ENCODE results near the gene PARP9. TPM values are rescaled to one million over a fixed set of nuclear protein-coding genes. Genes with fewer than 3 reads are reported as not detected.

Gene PARP9
- total RNA-seq: 29.2 and 33.3 TPM in 2 replicates

DNA sequence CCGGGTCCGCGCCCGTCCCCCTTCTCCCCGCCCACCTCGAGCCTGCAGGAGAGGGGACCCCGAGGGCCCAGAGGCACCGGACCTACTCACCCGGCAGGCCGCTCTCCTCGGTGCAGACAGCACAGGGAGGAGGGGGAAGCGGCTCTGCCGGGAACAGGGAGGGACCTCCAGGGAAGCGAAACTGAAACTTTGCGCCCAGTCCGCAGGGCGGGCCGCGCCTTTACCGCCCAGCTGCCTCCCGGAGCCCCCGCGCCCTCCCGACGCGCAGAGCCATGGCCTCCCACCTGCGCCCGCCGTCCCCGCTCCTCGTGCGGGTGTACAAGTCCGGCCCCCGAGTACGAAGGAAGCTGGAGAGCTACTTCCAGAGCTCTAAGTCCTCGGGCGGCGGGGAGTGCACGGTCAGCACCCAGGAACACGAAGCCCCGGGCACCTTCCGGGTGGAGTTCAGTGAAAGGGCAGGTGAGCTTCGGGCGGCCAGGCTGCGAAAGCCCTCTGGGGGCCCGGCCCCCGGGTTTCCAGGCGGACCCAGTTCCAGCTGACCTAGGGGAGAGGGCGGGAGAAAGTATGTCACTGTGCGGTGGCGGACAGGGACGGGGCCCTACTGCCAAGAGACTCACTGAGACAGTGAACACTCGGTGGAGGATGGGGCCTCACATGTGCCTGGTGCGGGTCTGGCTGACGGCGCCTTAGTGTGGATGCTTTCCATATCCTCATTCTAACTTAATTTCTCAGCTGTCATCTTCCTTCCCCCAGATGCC lies at the start of gene PARP9, which contains the start of gene DTX3L:
Gene PARP9, minus strand, starts transcription at position 146 of the 758 bp plus-strand sequence. CDS start 4,680 bp downstream, outside the sequence.
Gene DTX3L, plus strand, starts transcription at position 184 of the 758 bp plus-strand sequence. Its CDS starts 89 bp downstream, at position 273.
- H3K27me3 ChIP-seq (ENCODE audit: insufficient read depth, low read length): no peaks in the 10 kb centered on the region
- H3K36me3 ChIP-seq (ENCODE audit: insufficient read depth, low read length): peaks cover 28% of the 10 kb centered on the region
- H2AFZ ChIP-seq (ENCODE audit: low read length): peak within 1 kb of the TSS; percentile 93
- peaks cover 15% of the 10 kb centered on the region for H3K4me1 ChIP-seq (ENCODE audit: insufficient read depth, low read length)
- TF ChIP-seq, protein P1, sequence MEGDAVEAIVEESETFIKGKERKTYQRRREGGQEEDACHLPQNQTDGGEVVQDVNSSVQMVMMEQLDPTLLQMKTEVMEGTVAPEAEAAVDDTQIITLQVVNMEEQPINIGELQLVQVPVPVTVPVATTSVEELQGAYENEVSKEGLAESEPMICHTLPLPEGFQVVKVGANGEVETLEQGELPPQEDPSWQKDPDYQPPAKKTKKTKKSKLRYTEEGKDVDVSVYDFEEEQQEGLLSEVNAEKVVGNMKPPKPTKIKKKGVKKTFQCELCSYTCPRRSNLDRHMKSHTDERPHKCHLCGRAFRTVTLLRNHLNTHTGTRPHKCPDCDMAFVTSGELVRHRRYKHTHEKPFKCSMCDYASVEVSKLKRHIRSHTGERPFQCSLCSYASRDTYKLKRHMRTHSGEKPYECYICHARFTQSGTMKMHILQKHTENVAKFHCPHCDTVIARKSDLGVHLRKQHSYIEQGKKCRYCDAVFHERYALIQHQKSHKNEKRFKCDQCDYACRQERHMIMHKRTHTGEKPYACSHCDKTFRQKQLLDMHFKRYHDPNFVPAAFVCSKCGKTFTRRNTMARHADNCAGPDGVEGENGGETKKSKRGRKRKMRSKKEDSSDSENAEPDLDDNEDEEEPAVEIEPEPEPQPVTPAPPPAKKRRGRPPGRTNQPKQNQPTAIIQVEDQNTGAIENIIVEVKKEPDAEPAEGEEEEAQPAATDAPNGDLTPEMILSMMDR (IDR thresholded peaks at IDR 0.05; ENCODE audit: extremely low read depth, low read depth, low read length): no peak
- DNase-seq (ENCODE audit: insufficient read length, low spot score, missing footprints): peak; percentile 97
- peaks cover 21% of the 10 kb centered on the region for H3K79me2 ChIP-seq (ENCODE audit: insufficient read depth, low read length)
- peak within 1 kb of the TSS; percentile 82 for H3K4me2 ChIP-seq (ENCODE audit: insufficient read depth, low read length)
- H3K27ac ChIP-seq (ENCODE audit: low read depth, low read length): peak within 1 kb of the TSS; percentile 77
- H4K20me1 ChIP-seq (ENCODE audit: insufficient read depth, low read length): no peaks in the 10 kb centered on the region
- H3K9me3 ChIP-seq (ENCODE audit: low read depth, low read length): no peaks in the 10 kb centered on the region
- H3K4me3 ChIP-seq (ENCODE audit: insufficient read depth, low read length): peak within 1 kb of the TSS; percentile 94

GRCh38 chr3:122612696-122613095 lies 48.6 kb upstream of the PARP9 start:
- H3K27ac ChIP-seq (ENCODE audit: low read depth, low read length): no peak overlapping the region
- H3K4me3 ChIP-seq (ENCODE audit: insufficient read depth, low read length): no peak overlapping the region
- H3K4me2 ChIP-seq (ENCODE audit: insufficient read depth, low read length): no peak overlapping the region
- H4K20me1 ChIP-seq (ENCODE audit: insufficient read depth, low read length): no peaks in the 10 kb centered on the region
- H2AFZ ChIP-seq (ENCODE audit: low read length): no peak overlapping the region
- TF ChIP-seq, protein P1 (IDR thresholded peaks at IDR 0.05; ENCODE audit: extremely low read depth, low read depth, low read length): no peak
- H3K9me3 ChIP-seq (ENCODE audit: low read depth, low read length): no peaks in the 10 kb centered on the region
- peaks cover 5% of the 10 kb centered on the region for H3K4me1 ChIP-seq (ENCODE audit: insufficient read depth, low read length)
- no peaks in the 10 kb centered on the region for H3K79me2 ChIP-seq (ENCODE audit: insufficient read depth, low read length)
- H3K27me3 ChIP-seq (ENCODE audit: insufficient read depth, low read length): peaks cover 8% of the 10 kb centered on the region
- H3K36me3 ChIP-seq (ENCODE audit: insufficient read depth, low read length): no peaks in the 10 kb centered on the region
- no peak for DNase-seq (ENCODE audit: insufficient read length, low spot score, missing footprints)

DNA sequence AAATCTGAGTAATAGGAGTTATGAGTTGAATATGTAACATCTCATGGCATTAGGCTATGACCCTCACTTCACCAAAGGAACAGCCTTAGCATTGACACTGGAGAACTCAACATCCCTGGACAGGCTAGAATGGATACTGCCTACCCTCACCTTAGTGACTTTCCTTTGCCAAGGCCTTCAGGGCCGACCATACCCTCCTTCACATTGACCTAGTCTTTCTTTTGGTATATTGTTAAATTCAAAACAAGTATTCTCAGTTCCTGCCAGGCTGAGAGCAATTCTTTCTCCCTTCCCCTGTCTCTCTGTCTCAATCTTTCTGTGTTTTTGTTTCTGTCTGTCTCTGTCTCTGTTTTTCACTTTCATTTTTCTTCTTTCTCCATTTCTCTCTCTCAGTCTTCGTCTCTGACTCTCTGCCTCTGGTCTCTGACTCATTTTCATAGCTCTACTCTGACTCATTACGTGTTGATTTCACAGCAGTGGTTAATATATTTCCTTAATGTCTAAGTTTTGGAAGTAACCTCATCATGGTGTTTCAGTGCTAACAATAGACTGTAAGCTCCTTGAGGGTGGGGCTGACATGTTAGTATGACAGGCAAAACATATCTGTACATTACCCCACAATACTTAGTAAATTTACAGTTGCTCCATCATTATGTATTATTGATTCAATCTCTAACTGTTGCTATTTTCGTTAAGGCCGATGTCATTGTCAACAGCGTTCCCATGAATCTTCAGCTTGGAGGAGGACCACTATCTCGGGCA lies 45.9 kb upstream of the PARP9 start:
- H3K27me3 ChIP-seq (ENCODE audit: insufficient read depth, low read length): no peaks in the 10 kb centered on the region
- peak overlapping the region; percentile 78 for H3K27ac ChIP-seq (ENCODE audit: low read depth, low read length)
- peak overlapping the region; percentile 74 for H3K4me2 ChIP-seq (ENCODE audit: insufficient read depth, low read length)
- no peaks in the 10 kb centered on the region for H3K79me2 ChIP-seq (ENCODE audit: insufficient read depth, low read length)
- H3K9me3 ChIP-seq (ENCODE audit: low read depth, low read length): no peaks in the 10 kb centered on the region
- H3K4me1 ChIP-seq (ENCODE audit: insufficient read depth, low read length): peaks cover 5% of the 10 kb centered on the region
- no peaks in the 10 kb centered on the region for H4K20me1 ChIP-seq (ENCODE audit: insufficient read depth, low read length)
- DNase-seq (ENCODE audit: insufficient read length, low spot score, missing footprints): peak; percentile 88
- TF ChIP-seq, protein P1 (IDR thresholded peaks at IDR 0.05; ENCODE audit: extremely low read depth, low read depth, low read length): no peak
- peak overlapping the region; percentile 88 for H2AFZ ChIP-seq (ENCODE audit: low read length)
- H3K4me3 ChIP-seq (ENCODE audit: insufficient read depth, low read length): peak overlapping the region; percentile 35
- no peaks in the 10 kb centered on the region for H3K36me3 ChIP-seq (ENCODE audit: insufficient read depth, low read length)

- TF ChIP-seq, protein P1 (IDR thresholded peaks at IDR 0.05; ENCODE audit: extremely low read depth, low read depth, low read length): no peak
- Histone ChIP-seq H3K4me1 (ENCODE audit: insufficient read depth, low read length) (peaks cover 5% of the 10 kb centered on the region), H3K36me3 (ENCODE audit: insufficient read depth, low read length) (no peaks in the 10 kb centered on the region), H3K27ac (ENCODE audit: low read depth, low read length) (no peak overlapping the region), H2AFZ (ENCODE audit: low read length) (no peak overlapping the region), H4K20me1 (ENCODE audit: insufficient read depth, low read length) (no peaks in the 10 kb centered on the region), H3K27me3 (ENCODE audit: insufficient read depth, low read length) (no peaks in the 10 kb centered on the region), H3K79me2 (ENCODE audit: insufficient read depth, low read length) (no peaks in the 10 kb centered on the region), H3K4me2 (ENCODE audit: insufficient read depth, low read length) (no peak overlapping the region), H3K4me3 (ENCODE audit: insufficient read depth, low read length) (no peak overlapping the region), H3K9me3 (ENCODE audit: low read depth, low read length) (no peaks in the 10 kb centered on the region)
- DNase-seq (ENCODE audit: insufficient read length, low spot score, missing footprints): no peak
Measured at GRCh38 chr3:122608916-122609315, 44.8 kb upstream of the PARP9 start.
